ENCODE results near the gene EPPIN. TPM values are rescaled to one million over a fixed set of nuclear protein-coding genes. Genes with fewer than 3 reads are reported as not detected.

EPPIN gene
- total and polyA plus RNA-seq, 2 of the 8 experiments (the other 6 are each of a cell fraction or from before 2014, with no cell fraction given), result 0.06 TPM; not detected in 1

GRCh38 chr20:45515147-45515913 is 31.9 kb downstream of the EPPIN start, which contains the start of gene SPINT3:
Gene SPINT3, minus strand, starts transcription at chr20:45515622. Its CDS starts 14 bp downstream, at chr20:45515608.
- Histone ChIP-seq H2BK120ac (replicated peaks; ENCODE audit: low read depth, low read length) (no peak within 1 kb of the TSS), H3K9me3 (ENCODE audit: insufficient read depth in 2 of 2, low read depth in 1 of 2, low read length in 1 of 2) (no peaks in the 10 kb centered on the region), H3K9ac (replicated peaks in 1 of 4; ENCODE audit: extremely low read depth in 1 of 4, low read depth in 3 of 4, low read length in 3 of 4) (no peak within 1 kb of the TSS), H3K4ac (replicated peaks; ENCODE audit: insufficient read length, low read depth, low read length) (no peak within 1 kb of the TSS), H2BK20ac (ENCODE audit: low read length) (no peak within 1 kb of the TSS), H4K91ac (replicated peaks; ENCODE audit: insufficient read length, low read length) (no peak within 1 kb of the TSS), H3K27me3 (replicated peaks in 1 of 4; ENCODE audit: control insufficient read depth in 3 of 4, extremely low read depth in 1 of 4, insufficient read depth in 3 of 4, low read length in 3 of 4) (no peaks in the 10 kb centered on the region), H3K18ac (ENCODE audit: extremely low read depth, low read length) (no peak within 1 kb of the TSS), H3K4me3 (ENCODE audit: extremely low read depth in 1 of 4, insufficient read depth in 2 of 4, low read depth in 3 of 4, low read length in 4 of 4) (no peak within 1 kb of the TSS), H2BK15ac (ENCODE audit: low read length) (no peak within 1 kb of the TSS), H4K8ac (ENCODE audit: extremely low read depth, insufficient read depth, low read length) (no peak within 1 kb of the TSS), H3K4me1 (replicated peaks in 1 of 4; ENCODE audit: control insufficient read depth in 3 of 4, insufficient read depth in 4 of 4, low read length in 3 of 4) (no peaks in the 10 kb centered on the region), H2BK12ac (ENCODE audit: low read depth, low read length) (no peak within 1 kb of the TSS), H3K27ac (ENCODE audit: low read depth, low read length) (no peak within 1 kb of the TSS), H3K56ac (replicated peaks; ENCODE audit: insufficient read length, low read depth, low read length) (no peak within 1 kb of the TSS), H3K4me2 (ENCODE audit: insufficient read depth in 1 of 2, low read depth in 2 of 2, low read length in 2 of 2) (no peak within 1 kb of the TSS), H3K23ac (ENCODE audit: insufficient read length) (no peak within 1 kb of the TSS), H3K14ac (ENCODE audit: insufficient read length) (no peak within 1 kb of the TSS), H2AFZ (ENCODE audit: low read length) (no peak within 1 kb of the TSS), H3K79me1 (ENCODE audit: low read depth, low read length) (no peaks in the 10 kb centered on the region), H2BK5ac (ENCODE audit: low read depth, low read length) (no peak within 1 kb of the TSS), H3K36me3 (ENCODE audit: control insufficient read depth in 2 of 4, insufficient read depth in 4 of 4, low read length in 3 of 4) (no peaks in the 10 kb centered on the region), H4K5ac (ENCODE audit: insufficient read length, low read depth, low read length) (no peak within 1 kb of the TSS), H4K20me1 (replicated peaks in 1 of 2; ENCODE audit: control insufficient read depth in 1 of 2, insufficient read depth in 2 of 2, low read length in 2 of 2) (no peaks in the 10 kb centered on the region), H3K79me2 (ENCODE audit: control insufficient read depth in 1 of 2, insufficient read depth in 2 of 2, low read length in 2 of 2) (no peaks in the 10 kb centered on the region), H2AK5ac (ENCODE audit: low read depth, low read length) (no peak within 1 kb of the TSS), H3K23me2 (ENCODE audit: low read depth, low read length) (no peaks in the 10 kb centered on the region)
- ChIA-PET CTCF (ENCODE audit: partially characterized antibody) (interaction anchor here (1.2 to 1.9 kb wide), 5 partner anchors 17 to 284 kb away, joined by 3 to 9 read pairs (median 5); partner anchors contain the start of gene WFDC6), POLR2A (ENCODE audit: partially characterized antibody) (interaction anchor here (0.7 kb wide), 1 partner anchor 343 kb away, joined by 3 read pairs; no protein-coding TSS in a partner anchor)
- WGBS, 2 experiments (ENCODE audit: extremely low coverage in 1 of 2, insufficient coverage in 1 of 2, insufficient read length in 1 of 2, insufficient replicate concordance in 2 of 2, low coverage in 1 of 2, low lambda C conversion rate in 2 of 2, missing lambda C conversion rate in 1 of 2), result 68% methylated on average over 5 of the region's 5 CpGs; no CpG with 5 or more reads in 1 of the 2 experiments
- DNase-seq (ENCODE audit: low read depth in 1 of 2, low spot score in 2 of 2) (no peak), FAIRE-seq (no peak)
- TF ChIP-seq EP300 (IDR thresholded peaks at IDR 0.05; ENCODE audit: borderline replicate concordance in 1 of 2, low read depth in 2 of 2, low read length in 2 of 2) (no peak), SAP30 (IDR thresholded peaks at IDR 0.05; ENCODE audit: insufficient read depth, insufficient replicate concordance, low read length) (no peak), POU5F1 (IDR thresholded peaks at IDR 0.05; ENCODE audit: low read depth, low read length) (no peak), RNF2 (IDR thresholded peaks at IDR 0.05; ENCODE audit: borderline replicate concordance, low read depth, low read length, missing control alignments, poor library complexity, severe bottlenecking) (no peak), TBP (IDR thresholded peaks at IDR 0.05; ENCODE audit: low read depth, low read length) (no peak), JUND (IDR thresholded peaks at IDR 0.05; ENCODE audit: low read length) (no peak), FOSL1 (IDR thresholded peaks at IDR 0.05; ENCODE audit: insufficient read depth, low read depth, low read length) (no peak), HDAC2 (IDR thresholded peaks at IDR 0.05; ENCODE audit: borderline replicate concordance in 1 of 2, low read depth in 2 of 2, low read length in 2 of 2) (no peak), HDAC6 (IDR thresholded peaks at IDR 0.05; ENCODE audit: low read depth, low read length) (no peak)
